HG02943 (cell line): ENCODE data around the gene EML3.
A peak's percentile ranks its signal among the peaks of the same experiment; 100 is the strongest.
"Not testable (repeated sequence)": the region's sequence is repeated elsewhere in the genome, so short reads cannot be mapped to it uniquely, and the experiment has no call there.

ENCODE experiments used
- ATAC-seq: cut with Tn5 transposase; IDR thresholded peaks from one replicate; pipeline ENCODE4 v1.9.1; 2021; ENCODE audit warnings: mild to moderate bottlenecking, low read depth, moderate library complexity; ENCODE audit not compliant: unreplicated experiment

The EML3 gene

DNA sequence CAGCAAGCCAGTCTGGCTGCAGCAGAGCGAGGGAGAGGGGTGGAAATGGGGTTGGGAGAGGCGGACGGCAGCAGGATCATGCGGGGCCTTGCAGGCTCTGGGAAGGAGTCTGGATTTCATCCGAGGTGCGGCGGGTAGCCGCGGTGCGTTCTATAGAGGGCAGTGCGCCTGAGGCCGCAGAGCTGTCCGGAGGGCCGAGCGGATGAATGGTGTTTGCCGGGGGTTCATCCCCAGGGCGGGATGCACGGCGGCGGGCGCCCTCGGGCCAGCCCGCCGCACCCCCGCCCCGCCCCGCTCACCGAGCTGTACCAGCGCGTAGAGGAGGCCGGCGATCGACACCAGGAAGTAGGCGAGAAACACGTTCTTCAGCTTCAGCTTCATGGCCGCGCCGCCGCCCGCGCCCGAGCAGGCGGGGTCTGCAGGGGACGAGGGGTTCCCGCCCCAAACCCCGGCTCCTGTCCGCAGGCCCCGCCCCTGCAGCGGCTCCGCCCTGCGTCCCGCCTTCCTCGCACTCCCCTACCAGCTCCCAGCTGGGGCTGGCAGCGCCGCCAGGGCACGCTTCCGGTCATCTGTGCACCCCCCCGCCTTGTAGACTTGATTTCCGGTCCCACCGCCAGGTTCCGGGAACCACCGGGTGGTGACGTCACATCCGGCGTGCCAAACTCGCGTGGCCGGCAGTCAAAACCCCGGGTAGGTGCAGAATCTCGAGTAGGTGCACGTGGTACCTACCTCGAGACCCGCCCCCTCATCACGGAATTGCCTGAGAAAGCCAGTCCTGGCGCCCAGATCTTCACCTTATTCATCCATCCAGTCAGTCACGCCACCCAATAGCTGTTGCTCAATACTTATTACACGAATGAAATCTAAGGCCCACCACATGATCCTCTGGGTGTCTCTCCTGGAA lies 9.2 kb upstream of the EML3 start, which contains the start of gene B3GAT3:
B3GAT3 (minus strand) TSS at position 420 of the 904 bp plus-strand sequence; CDS start at position 381, 39 bp downstream.
- peak; percentile 90 for ATAC-seq

GRCh38 chr11:62621027-62621566 lies 8.5 kb upstream of the EML3 start:
- ATAC-seq = no peak

DNA sequence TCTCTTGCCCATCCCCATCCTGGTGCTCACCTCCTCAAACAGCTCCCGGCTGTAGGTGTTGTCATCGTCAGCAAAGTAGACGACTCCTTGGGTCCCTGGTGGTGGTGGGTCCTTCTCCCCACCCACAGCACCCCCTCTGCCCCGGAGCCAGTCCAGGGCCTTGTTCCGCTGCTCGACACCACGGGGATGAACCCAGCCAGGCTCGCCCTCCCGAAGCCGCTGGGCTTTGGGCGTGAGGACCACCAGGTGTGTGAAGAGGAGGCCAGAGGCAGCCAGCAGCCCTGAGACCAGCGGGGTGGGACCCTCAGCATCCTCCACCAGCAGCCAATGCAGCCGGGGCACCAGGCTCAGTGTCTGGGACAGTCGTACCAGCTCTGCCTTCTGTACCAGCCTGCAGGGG lies 4.4 kb upstream of the EML3 start:
- ATAC-seq = not testable (repeated sequence)

DNA sequence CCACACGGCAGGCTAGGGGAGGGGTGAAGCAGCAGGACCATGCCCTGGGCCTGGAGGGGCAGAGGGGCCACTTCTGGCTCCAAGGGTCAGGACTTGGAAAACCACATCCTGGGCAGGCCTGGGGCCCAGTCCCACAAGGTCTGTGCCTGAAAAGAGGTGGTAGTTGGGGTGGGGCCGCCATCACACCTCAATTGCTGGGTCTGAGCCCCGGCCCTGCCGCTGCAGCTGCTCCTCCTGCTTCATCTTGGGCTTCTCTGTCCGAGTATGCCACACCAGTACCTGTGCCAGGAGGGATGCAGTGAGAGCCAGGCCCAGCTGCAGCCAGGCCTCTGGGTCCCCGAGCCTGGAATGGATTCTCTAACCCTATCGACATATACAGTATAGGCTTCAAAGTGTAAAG lies 2.9 kb upstream of the EML3 start:
- no peak for ATAC-seq

DNA sequence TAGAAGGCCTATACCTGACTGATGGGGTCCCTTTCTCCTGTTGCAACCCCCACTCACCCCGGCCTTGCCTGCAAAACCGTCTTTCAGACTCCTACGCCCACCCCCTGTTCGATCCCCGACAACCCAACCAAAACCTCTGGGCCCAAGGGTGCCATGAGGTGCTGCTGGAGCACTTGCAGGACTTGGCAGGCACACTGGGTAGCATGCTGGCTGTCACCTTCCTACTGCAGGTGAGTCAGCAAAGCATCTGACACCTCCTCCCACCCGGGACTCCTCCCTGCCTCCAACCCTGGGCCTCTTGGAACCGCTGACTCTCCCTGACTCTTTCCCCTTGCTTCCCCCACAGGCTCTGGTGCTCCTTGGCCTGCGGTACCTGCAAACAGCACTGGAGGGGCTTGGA lies 1.7 kb upstream of the EML3 start:
- no peak for ATAC-seq

DNA sequence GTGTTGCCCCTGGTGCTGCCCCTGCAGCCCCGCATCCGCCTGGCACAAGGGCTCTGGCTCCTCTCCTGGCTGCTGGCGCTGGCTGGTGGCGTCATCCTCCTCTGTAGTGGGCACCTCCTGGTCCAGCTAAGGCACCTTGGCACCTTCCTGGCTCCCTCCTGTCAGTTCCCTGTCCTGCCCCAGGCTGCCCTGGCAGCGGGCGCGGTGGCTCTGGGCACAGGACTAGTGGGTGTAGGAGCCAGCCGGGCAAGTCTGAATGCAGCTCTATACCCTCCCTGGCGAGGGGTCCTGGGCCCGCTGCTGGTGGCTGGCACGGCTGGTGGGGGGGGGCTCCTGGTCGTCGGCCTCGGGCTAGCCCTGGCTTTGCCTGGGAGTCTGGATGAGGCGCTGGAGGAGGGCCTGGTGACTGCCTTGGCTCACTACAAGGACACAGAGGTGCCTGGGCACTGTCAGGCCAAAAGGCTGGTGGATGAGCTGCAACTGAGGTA lies 760 bp upstream of the EML3 start:
- ATAC-seq = no peak

GRCh38 chr11:62611705-62612365 lies 740 bp downstream of the EML3 start:
- peak; percentile 13 for ATAC-seq

DNA sequence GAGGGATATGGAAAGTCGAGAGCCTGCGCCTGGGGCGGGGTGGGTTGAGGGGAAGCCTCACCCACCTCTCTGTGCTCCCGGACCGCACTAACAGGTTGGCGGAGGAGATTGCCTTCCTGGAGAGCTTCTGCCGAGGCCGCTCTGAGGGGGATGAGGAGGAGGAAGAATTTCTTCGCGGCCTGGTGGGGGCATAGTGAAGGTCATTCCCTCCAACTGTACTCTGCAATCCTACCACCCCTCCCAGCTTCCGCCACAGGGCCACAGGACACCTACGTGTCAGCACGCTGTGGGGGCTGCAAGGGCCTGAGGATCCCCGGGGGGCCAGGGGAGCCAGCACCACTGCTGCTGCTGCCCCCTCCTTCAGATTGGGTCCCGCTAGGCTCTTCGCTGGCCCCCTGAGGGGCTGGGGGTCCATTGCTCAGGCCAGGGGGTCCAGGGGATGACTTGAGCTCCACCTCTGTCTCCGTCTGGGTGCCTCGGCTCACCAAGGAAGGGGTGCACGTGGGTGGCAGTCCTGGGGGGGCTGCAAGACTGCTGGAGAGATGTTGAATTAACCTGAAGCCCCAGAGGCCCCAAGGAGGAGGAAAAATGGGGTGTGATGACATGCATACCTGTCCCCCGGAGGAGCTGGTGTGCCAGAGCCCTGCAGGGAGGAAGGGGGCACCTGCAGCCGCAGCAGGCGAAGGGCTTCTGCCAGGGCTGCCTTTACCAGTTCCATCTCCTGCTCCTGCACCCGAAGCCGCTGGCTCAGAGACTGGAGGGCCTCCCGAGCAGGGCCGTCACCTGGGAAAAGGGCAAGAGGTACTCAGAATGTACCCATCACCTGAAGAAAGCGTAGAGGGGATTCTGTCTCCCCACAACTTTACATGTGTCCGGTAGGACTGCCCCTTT lies 1.5 kb downstream of the EML3 start:
- ATAC-seq = no peak

DNA sequence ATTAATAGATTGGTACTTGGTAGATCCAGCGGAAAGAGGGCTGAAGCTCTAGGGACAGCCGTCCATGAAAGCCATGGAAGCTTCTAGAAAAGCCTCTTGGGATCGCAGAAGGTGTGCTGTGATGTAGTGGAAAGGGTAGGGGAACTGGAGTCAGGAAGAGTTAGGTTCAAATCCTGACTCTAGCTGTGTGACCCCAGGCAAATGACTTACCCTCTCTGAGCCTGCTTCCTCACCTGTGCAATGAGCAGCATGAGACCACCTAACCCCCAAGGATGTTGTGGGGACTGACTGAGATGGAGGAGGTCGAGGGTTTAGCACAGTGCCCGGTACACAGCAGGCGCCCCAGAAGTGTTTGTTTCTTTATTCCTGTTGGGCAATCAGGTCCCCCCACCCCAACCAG lies 2.2 kb downstream of the EML3 start:
- ATAC-seq = no peak

DNA sequence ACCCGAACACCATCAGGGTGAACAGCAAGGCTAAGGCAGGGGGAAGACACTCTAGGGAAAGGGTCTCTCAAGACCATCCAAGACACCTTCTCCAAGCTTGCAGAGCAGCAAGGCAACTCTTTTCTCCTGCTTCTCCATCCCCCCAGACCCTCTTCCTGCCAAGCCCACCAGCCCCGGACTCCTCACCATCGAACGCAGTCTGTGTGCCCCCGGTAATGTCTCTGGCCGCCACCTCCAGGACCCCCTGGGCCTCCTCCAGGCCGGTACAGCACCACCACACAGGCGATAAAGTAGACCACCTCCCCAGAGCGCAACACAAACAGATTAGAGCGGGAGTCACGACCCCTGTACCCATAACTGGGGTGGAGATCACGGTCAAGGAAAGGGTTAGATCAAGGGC lies 3.8 kb downstream of the EML3 start:
- no peak for ATAC-seq

DNA sequence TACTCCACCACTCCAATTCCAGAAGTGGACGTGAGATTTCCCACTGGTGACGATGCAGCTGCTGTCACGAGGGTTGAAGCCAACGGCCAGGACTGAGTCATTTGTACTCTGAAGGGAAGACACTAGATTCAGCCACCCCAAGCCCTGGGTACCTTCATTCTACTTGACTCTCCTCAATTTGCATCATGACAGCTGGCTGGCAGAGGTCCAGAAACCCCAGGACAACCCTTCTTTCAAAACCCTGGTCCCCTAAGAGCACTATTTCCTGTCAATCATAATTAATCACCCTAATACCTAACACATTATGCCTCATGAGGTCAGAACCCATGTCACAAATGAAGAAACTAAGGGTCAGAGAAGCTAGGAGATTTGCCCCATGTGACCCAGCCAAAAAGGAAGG lies 4.9 kb downstream of the EML3 start:
- no peak for ATAC-seq

- no peak for ATAC-seq
These were observed 6.7 kb downstream of the EML3 start for GRCh38 chr11:62605902-62606301.

DNA sequence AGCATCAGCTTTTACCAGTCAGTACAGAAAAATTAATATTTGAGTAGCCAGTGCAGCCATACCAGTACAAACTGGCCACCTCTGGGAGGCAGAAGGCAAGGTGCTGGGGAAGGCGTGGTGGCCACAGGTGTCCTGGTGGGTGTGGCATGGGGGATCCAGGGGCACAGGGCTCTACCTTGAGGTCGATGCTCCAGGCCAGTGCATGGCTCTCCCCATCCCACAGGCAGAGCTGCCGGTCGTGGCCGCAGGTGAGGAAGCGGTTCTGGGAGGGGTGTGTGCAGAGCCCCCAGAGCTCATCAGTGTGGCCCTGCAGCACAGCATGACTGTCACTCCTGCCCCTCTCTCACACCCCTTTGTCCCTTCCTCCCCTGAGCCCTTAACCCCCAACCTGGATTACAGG lies 7.1 kb downstream of the EML3 start:
- ATAC-seq = no peak

- ATAC-seq = no peak
These were observed 8.0 kb downstream of the EML3 start for GRCh38 chr11:62604460-62605120.

- ATAC-seq = no peak
These were observed 8.7 kb downstream of the EML3 start for GRCh38 chr11:62603776-62604299.

- no peak for ATAC-seq
These were observed 9.5 kb downstream of the EML3 start for GRCh38 chr11:62603072-62603408.

DNA sequence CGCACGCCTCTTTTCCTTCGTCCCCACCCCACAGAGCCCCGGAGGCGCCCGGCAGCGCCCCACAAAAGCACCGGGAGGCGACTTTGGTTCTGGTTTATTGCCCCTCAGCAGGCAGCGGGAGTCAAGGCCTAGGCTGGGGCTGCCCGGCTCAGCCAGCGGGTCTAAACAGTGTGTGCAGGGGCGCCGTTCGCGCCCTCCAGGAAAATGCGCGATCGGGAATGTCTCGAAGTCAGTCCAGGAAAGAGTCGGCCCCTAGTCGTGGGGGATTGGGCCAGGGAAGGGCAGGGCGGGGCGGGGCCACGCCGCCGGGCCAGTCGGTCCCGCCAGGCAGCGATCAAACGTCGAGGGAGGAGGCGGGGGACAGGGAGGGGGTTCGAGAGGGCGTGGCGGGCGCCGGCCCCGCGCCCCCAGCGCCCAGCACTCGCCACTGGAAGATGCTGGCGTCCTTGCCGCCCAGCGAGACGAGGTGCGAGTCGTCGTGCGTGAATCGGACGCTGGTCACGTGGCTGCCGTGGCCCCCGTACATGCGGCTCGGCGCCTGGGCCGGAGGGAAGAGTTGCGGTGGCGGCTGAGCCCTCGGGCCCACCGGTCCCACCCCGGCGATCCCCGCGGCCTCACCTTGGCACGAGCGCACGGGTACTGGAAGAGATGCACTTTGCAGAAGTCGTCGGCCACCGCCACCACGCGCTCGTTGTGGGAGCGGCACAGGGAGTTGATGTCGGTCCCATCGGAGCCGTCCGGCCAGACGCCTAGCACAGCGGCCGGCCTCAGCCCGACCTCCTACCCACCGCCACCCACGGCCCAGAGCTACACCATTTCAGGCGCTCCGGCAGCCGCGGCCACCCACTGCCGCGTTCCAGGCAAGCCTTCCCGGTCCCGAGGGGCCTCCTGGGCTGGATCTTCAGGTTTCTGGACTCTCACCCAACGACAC lies 10.2 kb downstream of the EML3 start:
- ATAC-seq = no peak

DNA sequence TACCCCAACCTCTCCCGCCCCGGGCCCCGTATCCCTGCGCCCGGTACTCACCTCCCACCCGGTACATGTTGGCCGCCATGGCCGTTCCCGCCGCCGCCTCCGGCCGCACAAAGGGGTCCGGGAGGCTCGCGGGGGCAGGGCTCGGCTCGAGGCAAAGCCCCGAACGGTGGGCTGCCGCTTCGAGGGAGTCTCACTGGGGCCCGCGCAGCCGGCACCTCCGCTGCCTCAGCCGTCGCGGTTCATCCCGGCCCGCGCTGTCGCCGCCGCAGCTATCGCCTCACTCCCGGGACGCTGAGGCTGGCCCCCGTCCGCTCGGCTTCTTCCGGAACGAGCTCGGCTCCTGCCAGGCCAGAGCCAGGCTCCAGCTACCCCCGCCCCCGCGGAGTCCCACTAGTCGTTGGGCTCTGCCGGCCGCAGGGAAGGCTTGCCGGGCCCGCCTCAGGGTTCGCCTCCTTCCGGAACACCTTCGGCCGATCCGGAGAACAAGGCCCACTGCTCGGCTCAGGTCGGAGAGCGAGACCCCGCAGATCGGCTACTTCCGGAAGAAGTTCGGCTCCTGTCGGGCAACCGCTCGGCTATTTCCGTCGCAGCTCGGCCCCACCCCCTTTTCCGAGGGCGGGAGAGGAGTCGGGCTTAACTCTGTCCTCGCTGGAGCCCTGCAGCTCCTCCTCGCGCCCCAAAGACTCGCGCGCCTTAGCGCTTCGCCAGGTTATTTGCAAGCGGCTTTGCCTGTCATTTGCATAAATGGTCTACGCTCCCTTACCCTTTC lies 11.0 kb downstream of the EML3 start, which contains the start of gene MTA2:
MTA2 (minus strand) TSS at position 494 of the 769 bp plus-strand sequence; CDS start at position 79, 415 bp downstream.
- peak; percentile 68 for ATAC-seq
